LNCaP clone FGC (cell line): ENCODE measurements around the gene C19orf18.

Source experiments
- DNase-seq: peaks from one replicate; pipeline ENCODE4 v3.0.0-alpha.2; 2011; ENCODE audit warnings: low read depth
- H3K4me3 ChIP-seq: 2 replicates; pipeline ENCODE4 v1.5.1; 2011; ENCODE audit warnings: mild to moderate bottlenecking, low read depth, low read length, control low read depth
- TF ChIP-seq, protein P1 (sequence below): IDR thresholded peaks from 2 replicates; pipeline ENCODE4 v1.5.1; 2012; ENCODE audit warnings: mild to moderate bottlenecking; ENCODE audit not compliant: control insufficient read depth, insufficient read depth; ENCODE audit errors: extremely low read depth

The C19orf18 gene

DNA sequence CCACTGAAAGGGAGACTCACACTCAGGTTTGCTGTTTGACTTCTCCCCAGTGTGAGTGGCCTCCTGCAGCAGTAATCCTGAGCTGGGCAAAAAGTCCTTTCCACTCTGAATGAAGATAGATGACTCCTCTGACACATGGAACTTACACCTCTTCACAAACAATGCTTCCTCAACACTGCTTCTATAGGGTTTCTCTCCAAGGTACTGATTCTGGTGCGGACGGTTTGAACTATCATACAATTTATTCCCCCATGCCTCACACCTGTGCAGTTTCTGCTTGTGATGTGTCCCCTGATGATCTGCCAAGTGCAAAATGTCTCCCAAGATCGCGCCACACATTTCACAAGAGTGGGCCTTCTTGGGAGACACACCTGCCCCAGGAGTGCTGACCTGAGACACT is 46.7 kb downstream of the C19orf18 start:
- TF ChIP-seq, protein P1, sequence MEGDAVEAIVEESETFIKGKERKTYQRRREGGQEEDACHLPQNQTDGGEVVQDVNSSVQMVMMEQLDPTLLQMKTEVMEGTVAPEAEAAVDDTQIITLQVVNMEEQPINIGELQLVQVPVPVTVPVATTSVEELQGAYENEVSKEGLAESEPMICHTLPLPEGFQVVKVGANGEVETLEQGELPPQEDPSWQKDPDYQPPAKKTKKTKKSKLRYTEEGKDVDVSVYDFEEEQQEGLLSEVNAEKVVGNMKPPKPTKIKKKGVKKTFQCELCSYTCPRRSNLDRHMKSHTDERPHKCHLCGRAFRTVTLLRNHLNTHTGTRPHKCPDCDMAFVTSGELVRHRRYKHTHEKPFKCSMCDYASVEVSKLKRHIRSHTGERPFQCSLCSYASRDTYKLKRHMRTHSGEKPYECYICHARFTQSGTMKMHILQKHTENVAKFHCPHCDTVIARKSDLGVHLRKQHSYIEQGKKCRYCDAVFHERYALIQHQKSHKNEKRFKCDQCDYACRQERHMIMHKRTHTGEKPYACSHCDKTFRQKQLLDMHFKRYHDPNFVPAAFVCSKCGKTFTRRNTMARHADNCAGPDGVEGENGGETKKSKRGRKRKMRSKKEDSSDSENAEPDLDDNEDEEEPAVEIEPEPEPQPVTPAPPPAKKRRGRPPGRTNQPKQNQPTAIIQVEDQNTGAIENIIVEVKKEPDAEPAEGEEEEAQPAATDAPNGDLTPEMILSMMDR = no peak
- DNase-seq = no peak
- no peak overlapping the region for H3K4me3 ChIP-seq

DNA sequence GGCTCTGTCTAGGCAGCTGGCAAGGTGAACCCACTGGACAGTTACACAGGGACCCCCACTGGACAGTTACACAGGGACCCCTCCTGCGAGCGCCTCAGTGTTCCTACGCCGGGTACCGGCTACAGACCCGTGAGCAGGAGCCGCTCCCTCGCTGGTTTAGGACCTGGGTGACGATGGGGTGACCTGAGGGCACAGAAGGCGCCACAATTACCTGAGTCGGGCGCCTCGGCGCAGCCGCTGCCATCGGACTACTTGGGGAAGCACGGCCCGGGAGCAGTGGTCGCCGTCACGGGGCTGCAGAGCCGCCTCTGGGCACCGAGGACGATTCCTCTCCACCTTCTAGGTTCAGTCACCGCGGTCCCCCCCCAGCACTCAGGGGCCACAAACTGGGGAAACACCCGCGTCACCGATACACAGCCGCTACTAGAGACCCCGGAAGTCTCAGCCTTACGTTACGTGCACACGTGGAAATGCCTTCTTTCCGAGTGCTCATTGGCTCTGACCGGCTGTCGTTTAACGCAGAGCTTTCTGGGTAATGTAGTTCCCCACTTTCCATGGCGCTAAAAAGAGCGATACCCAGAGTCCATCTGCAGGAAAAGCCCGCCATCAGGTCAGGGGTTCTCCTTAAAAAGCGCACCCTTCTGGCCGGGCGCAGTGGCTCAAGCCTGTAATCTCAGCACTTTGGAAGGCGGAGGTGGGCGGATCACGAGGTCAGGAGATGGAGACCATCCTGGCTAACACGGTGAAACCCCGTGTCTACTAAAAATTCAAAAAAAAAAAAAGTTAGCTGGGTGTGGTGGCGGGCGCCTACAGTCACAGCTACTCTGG is 58.0 kb downstream of the C19orf18 start, which contains the start of gene ZNF417:
Gene ZNF417 (minus strand): TSS at position 425 of the 828 bp plus-strand sequence. CDS start 181 bp downstream, at position 244.
- TF ChIP-seq, protein P1 = peak; percentile 46
- peak within 1 kb of the TSS; percentile 71 for H3K4me3 ChIP-seq
- peak; percentile 86 for DNase-seq

DNA sequence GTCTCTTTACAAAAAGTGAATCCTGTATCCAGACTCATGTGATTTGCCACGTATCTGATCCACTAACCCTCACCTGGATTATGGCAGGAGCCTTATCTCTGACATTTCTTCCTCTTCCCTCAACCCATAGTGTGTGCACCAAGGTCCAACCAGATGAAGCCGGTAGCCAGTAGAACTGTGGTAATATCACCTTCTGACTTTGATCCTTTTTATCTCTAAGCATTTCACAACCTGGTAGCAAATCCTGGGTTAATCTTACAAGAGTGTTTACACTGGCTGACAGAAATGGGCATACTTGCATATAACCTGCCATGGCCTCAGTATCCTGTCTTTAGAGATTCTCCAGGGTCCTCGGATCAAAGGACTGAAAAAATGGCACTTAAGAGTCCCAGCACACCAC is 59.8 kb downstream of the C19orf18 start:
- DNase-seq = no peak
- TF ChIP-seq, protein P1 = no peak
- no peak overlapping the region for H3K4me3 ChIP-seq
